HG02852 (cell line): ENCODE measurements around the gene NOPCHAP1.
"Not testable (repeated sequence)": the region's sequence is repeated elsewhere in the genome, so short reads cannot be mapped to it uniquely, and the experiment has no call there.

Source experiments
- ATAC-seq: cut with Tn5 transposase; IDR thresholded peaks from one replicate; pipeline ENCODE4 v1.9.1; 2021; ENCODE audit warnings: mild to moderate bottlenecking, moderate library complexity; ENCODE audit not compliant: unreplicated experiment

NOPCHAP1 gene

GRCh38 chr12:104986022-104986941 lies at the start of gene NOPCHAP1:
TSS of gene NOPCHAP1 (plus strand) at chr12:104986316. CDS start at chr12:104986353, 37 bp downstream.
- peak; percentile 98 for ATAC-seq

GRCh38 chr12:104938371-104938770 lies 47.7 kb upstream of the NOPCHAP1 start:
- ATAC-seq, result no peak

- no peak for ATAC-seq
Measured at GRCh38 chr12:104939089-104939488, 47.0 kb upstream of the NOPCHAP1 start.

GRCh38 chr12:104941454-104941853 lies 44.7 kb upstream of the NOPCHAP1 start:
- no peak for ATAC-seq

- no peak for ATAC-seq
Measured at GRCh38 chr12:104942075-104942474, 44.0 kb upstream of the NOPCHAP1 start.

- ATAC-seq, result not testable (repeated sequence)
Measured at GRCh38 chr12:104943401-104943800, 42.7 kb upstream of the NOPCHAP1 start.

GRCh38 chr12:104944252-104944651 lies 41.9 kb upstream of the NOPCHAP1 start:
- no peak for ATAC-seq

- not testable (repeated sequence) for ATAC-seq
Measured at GRCh38 chr12:104948716-104949115, 37.4 kb upstream of the NOPCHAP1 start.

GRCh38 chr12:104951759-104952509 lies 34.2 kb upstream of the NOPCHAP1 start:
- ATAC-seq, result no peak

GRCh38 chr12:104952816-104953215 lies 33.3 kb upstream of the NOPCHAP1 start:
- ATAC-seq, result no peak

GRCh38 chr12:104953323-104953722 lies 32.8 kb upstream of the NOPCHAP1 start:
- ATAC-seq, result no peak

- ATAC-seq, result no peak
Measured at GRCh38 chr12:104955703-104956102, 30.4 kb upstream of the NOPCHAP1 start.

GRCh38 chr12:104956870-104957718 lies 29.0 kb upstream of the NOPCHAP1 start:
- no peak for ATAC-seq

GRCh38 chr12:104957719-104958000 lies 28.5 kb upstream of the NOPCHAP1 start:
- peak; percentile 30 for ATAC-seq

GRCh38 chr12:104958001-104958804 lies 27.9 kb upstream of the NOPCHAP1 start, which contains the start of gene SLC41A2:
TSS of gene SLC41A2 (minus strand) at chr12:104958290. CDS start at chr12:104928527, 29,763 bp downstream.
- ATAC-seq, result peak; percentile 74

GRCh38 chr12:104958805-104959334 lies 27.2 kb upstream of the NOPCHAP1 start:
- ATAC-seq, result no peak

- ATAC-seq, result no peak
Measured at GRCh38 chr12:104959335-104959841, 26.7 kb upstream of the NOPCHAP1 start.

GRCh38 chr12:104960464-104960863 lies 25.7 kb upstream of the NOPCHAP1 start:
- no peak for ATAC-seq

- no peak for ATAC-seq
Measured at GRCh38 chr12:104963757-104964156, 22.4 kb upstream of the NOPCHAP1 start.
